Measurements from ENCODE around the gene PVALEF.

The PVALEF gene

GRCh38 chr17:81162491-81162890, 2.8 kb upstream of the PVALEF start:
- DNase-seq (ENCODE audit: low read depth) = no peak

- DNase-seq (ENCODE audit: low read depth) = no peak
Observed at GRCh38 chr17:81163051-81163695, 2.1 kb upstream of the PVALEF start.

- DNase-seq (ENCODE audit: low read depth) = no peak
Observed at GRCh38 chr17:81163703-81164370, 1.5 kb upstream of the PVALEF start.

GRCh38 chr17:81164371-81165245, 699 bp upstream of the PVALEF start:
- DNase-seq (ENCODE audit: low read depth) = no peak

GRCh38 chr17:81166033-81166492, 756 bp downstream of the PVALEF start, which contains the start of gene AATK:
TSS of gene AATK (minus strand) at chr17:81166221. CDS start at chr17:81165992, 229 bp downstream.
- DNase-seq (ENCODE audit: low read depth) = no peak

GRCh38 chr17:81167194-81167524, 1.9 kb downstream of the PVALEF start:
- DNase-seq (ENCODE audit: low read depth) = no peak

- DNase-seq (ENCODE audit: low read depth) = no peak
Observed at GRCh38 chr17:81167638-81168037, 2.3 kb downstream of the PVALEF start.

GRCh38 chr17:81169870-81170309, 4.6 kb downstream of the PVALEF start:
- DNase-seq (ENCODE audit: low read depth) = no peak

- DNase-seq (ENCODE audit: low read depth) = no peak
Observed at GRCh38 chr17:81170727-81171494, 5.6 kb downstream of the PVALEF start.

GRCh38 chr17:81171941-81172340, 6.6 kb downstream of the PVALEF start:
- no peak for DNase-seq (ENCODE audit: low read depth)

GRCh38 chr17:81173052-81173761, 7.9 kb downstream of the PVALEF start:
- DNase-seq (ENCODE audit: low read depth) = no peak

- peak; percentile 17 for DNase-seq (ENCODE audit: low read depth)
Observed at GRCh38 chr17:81173762-81174155, 8.5 kb downstream of the PVALEF start.

- DNase-seq (ENCODE audit: low read depth) = no peak
Observed at GRCh38 chr17:81176666-81177065, 11.4 kb downstream of the PVALEF start.

GRCh38 chr17:81178136-81179091, 13.1 kb downstream of the PVALEF start:
- DNase-seq (ENCODE audit: low read depth) = no peak

- no peak for DNase-seq (ENCODE audit: low read depth)
Observed at GRCh38 chr17:81179220-81179619, 13.9 kb downstream of the PVALEF start.

- no peak for DNase-seq (ENCODE audit: low read depth)
Observed at GRCh38 chr17:81179861-81180260, 14.6 kb downstream of the PVALEF start.

- no peak for DNase-seq (ENCODE audit: low read depth)
Observed at GRCh38 chr17:81180836-81181810, 15.8 kb downstream of the PVALEF start.

- DNase-seq (ENCODE audit: low read depth) = no peak
Observed at GRCh38 chr17:81181811-81182185, 16.5 kb downstream of the PVALEF start.

- DNase-seq (ENCODE audit: low read depth) = no peak
Observed at GRCh38 chr17:81182596-81182995, 17.3 kb downstream of the PVALEF start.
